ENCODE results near the gene FBRSL1. TPM values are rescaled to one million over a fixed set of nuclear protein-coding genes. Genes with fewer than 3 reads are reported as not detected.
"Not testable (repeated sequence)": the region's sequence is repeated elsewhere in the genome, so short reads cannot be mapped to it uniquely, and the experiment has no call there.

The FBRSL1 gene
- total RNA-seq, 1 donor from 2014 or later: 58.7 TPM

DNA sequence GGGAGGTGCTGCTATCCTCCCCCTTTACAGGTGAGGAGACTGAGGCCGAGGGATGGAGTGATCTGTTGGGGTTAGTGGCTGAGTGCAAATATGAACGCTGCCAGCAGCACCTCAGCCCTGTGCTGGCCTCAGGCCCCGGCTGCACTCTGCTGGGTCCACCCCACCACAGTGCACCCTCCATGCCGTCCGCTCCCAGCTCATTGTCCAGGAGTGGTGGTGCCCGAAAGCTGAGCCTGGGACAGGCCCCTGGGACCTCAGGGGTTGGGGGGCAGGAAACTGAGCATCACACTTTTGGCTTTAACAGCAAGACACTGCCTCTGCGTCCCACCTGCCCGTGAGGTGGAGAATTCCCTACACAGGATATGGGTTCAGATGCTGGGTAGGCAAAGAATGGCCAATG lies 31.5 kb upstream of the FBRSL1 start:
- Mint-ChIP-seq H3K27me3 (no peaks in the 10 kb centered on the region), H3K4me1 (peaks cover 3% of the 10 kb centered on the region), H3K4me3 (no peak overlapping the region), H3K36me3 (ENCODE audit: low read depth) (no peaks in the 10 kb centered on the region), H3K9me3 (no peaks in the 10 kb centered on the region), H3K27ac (no peak overlapping the region)
- CTCF ChIA-PET: no interaction called here
- POLR2A ChIA-PET: no interaction called here
- ATAC-seq (ENCODE audit: low read depth) (no peak), DNase-seq (no peak)
- TF ChIP-seq, protein P1, sequence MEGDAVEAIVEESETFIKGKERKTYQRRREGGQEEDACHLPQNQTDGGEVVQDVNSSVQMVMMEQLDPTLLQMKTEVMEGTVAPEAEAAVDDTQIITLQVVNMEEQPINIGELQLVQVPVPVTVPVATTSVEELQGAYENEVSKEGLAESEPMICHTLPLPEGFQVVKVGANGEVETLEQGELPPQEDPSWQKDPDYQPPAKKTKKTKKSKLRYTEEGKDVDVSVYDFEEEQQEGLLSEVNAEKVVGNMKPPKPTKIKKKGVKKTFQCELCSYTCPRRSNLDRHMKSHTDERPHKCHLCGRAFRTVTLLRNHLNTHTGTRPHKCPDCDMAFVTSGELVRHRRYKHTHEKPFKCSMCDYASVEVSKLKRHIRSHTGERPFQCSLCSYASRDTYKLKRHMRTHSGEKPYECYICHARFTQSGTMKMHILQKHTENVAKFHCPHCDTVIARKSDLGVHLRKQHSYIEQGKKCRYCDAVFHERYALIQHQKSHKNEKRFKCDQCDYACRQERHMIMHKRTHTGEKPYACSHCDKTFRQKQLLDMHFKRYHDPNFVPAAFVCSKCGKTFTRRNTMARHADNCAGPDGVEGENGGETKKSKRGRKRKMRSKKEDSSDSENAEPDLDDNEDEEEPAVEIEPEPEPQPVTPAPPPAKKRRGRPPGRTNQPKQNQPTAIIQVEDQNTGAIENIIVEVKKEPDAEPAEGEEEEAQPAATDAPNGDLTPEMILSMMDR (IDR thresholded peaks at IDR 0.05): no peak
- intact Hi-C loops (cut with micrococcal nuclease): no loop called here

- H3K4me3 Mint-ChIP-seq: no peak overlapping the region
- intact Hi-C loops (cut with micrococcal nuclease): no loop called here
- CTCF ChIA-PET: no interaction called here
- H3K27ac Mint-ChIP-seq: no peak overlapping the region
- POLR2A ChIA-PET: no interaction called here
- peaks cover 3% of the 10 kb centered on the region for H3K4me1 Mint-ChIP-seq
- DNase-seq: no peak
- no peaks in the 10 kb centered on the region for H3K36me3 Mint-ChIP-seq (ENCODE audit: low read depth)
- TF ChIP-seq, protein P1 (IDR thresholded peaks at IDR 0.05): no peak
- no peaks in the 10 kb centered on the region for H3K9me3 Mint-ChIP-seq
- no peak for ATAC-seq (ENCODE audit: low read depth)
- H3K27me3 Mint-ChIP-seq: no peaks in the 10 kb centered on the region
These were observed 30.9 kb upstream of the FBRSL1 start for GRCh38 chr12:132458846-132459641.

- TF ChIP-seq, protein P1 (IDR thresholded peaks at IDR 0.05): no peak
- ChIA-PET POLR2A (no interaction called here), CTCF (interaction anchor here (1.4 kb wide), 1 partner anchor 63 kb away, joined by 5 read pairs; no protein-coding TSS in a partner anchor)
- H3K27me3 Mint-ChIP-seq: no peaks in the 10 kb centered on the region
- ATAC-seq (ENCODE audit: low read depth) (no peak), DNase-seq (no peak)
- no peak overlapping the region for H3K27ac Mint-ChIP-seq
- no peaks in the 10 kb centered on the region for H3K9me3 Mint-ChIP-seq
- H3K4me3 Mint-ChIP-seq: no peak overlapping the region
- H3K36me3 Mint-ChIP-seq (ENCODE audit: low read depth): no peaks in the 10 kb centered on the region
- peaks cover 4% of the 10 kb centered on the region for H3K4me1 Mint-ChIP-seq
- intact Hi-C loops (cut with micrococcal nuclease): no loop called here
These were observed 29.4 kb upstream of the FBRSL1 start for GRCh38 chr12:132460571-132460970.

- ATAC-seq (ENCODE audit: low read depth) (no peak), DNase-seq (no peak)
- no peaks in the 10 kb centered on the region for H3K9me3 Mint-ChIP-seq
- no peak overlapping the region for H3K4me3 Mint-ChIP-seq
- no peaks in the 10 kb centered on the region for H3K27me3 Mint-ChIP-seq
- peaks cover 11% of the 10 kb centered on the region for H3K4me1 Mint-ChIP-seq
- TF ChIP-seq, protein P1 (IDR thresholded peaks at IDR 0.05): no peak
- no peaks in the 10 kb centered on the region for H3K36me3 Mint-ChIP-seq (ENCODE audit: low read depth)
- no peak overlapping the region for H3K27ac Mint-ChIP-seq
- ChIA-PET POLR2A (interaction anchor here (1.4 kb wide), 1 partner anchor 27 kb away, joined by 5 read pairs; no protein-coding TSS in a partner anchor), CTCF (interaction anchor here (1.4 kb wide), 1 partner anchor 62 kb away, joined by 5 read pairs; no protein-coding TSS in a partner anchor)
- intact Hi-C loops (cut with micrococcal nuclease): no loop called here
These were observed 28.4 kb upstream of the FBRSL1 start for GRCh38 chr12:132461526-132461925.

DNA sequence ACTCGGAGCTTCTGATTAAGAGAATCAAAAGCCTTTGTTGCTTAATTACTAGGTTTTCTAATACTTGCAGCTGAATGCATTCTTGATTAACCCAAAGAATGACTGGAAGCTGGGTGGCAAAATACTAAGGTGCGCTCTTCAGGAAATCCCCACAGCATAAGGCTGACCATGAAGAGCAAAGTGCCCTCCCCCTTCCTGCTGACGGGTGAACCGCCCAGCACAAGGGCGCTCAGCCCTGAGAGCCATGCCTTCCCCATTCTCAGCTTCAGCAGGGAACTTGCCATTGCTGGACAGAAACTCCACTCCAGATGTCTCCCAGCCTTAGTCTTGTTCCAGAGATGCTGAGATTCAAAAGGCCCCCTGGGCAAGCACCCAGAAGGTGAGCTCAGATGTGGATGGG lies 27.2 kb upstream of the FBRSL1 start:
- H3K9me3 Mint-ChIP-seq: no peaks in the 10 kb centered on the region
- POLR2A ChIA-PET: interaction anchor here (0.7 to 1.4 kb wide), 3 partner anchors 18 to 232 kb away, joined by 3 to 5 read pairs (median 3); no protein-coding TSS in a partner anchor
- H3K4me3 Mint-ChIP-seq: peak overlapping the region; percentile 32
- no peak overlapping the region for H3K27ac Mint-ChIP-seq
- H3K27me3 Mint-ChIP-seq: no peaks in the 10 kb centered on the region
- ATAC-seq (ENCODE audit: low read depth) (peak; percentile 87), DNase-seq (no peak)
- TF ChIP-seq, protein P1 (IDR thresholded peaks at IDR 0.05): no peak
- CTCF ChIA-PET: interaction anchor here (0.7 to 1.5 kb wide), 4 partner anchors 16 to 61 kb away, joined by 3 to 7 read pairs (median 3); no protein-coding TSS in a partner anchor
- peaks cover 22% of the 10 kb centered on the region for H3K4me1 Mint-ChIP-seq
- intact Hi-C loops (cut with micrococcal nuclease): no loop called here
- H3K36me3 Mint-ChIP-seq (ENCODE audit: low read depth): no peaks in the 10 kb centered on the region

GRCh38 chr12:132463284-132463924 lies 26.5 kb upstream of the FBRSL1 start:
- H3K27ac Mint-ChIP-seq; H3K27me3 Mint-ChIP-seq; H3K9me3 Mint-ChIP-seq; DNase-seq; intact Hi-C loops (cut with micrococcal nuclease); H3K4me3 Mint-ChIP-seq; H3K36me3 Mint-ChIP-seq (ENCODE audit: low read depth); ATAC-seq (ENCODE audit: low read depth): not testable (repeated sequence)
- peaks cover 28% of the 10 kb centered on the region for H3K4me1 Mint-ChIP-seq
- POLR2A ChIA-PET: interaction anchor here (0.7 to 1.4 kb wide), 3 partner anchors 17 to 232 kb away, joined by 3 to 5 read pairs (median 3); no protein-coding TSS in a partner anchor
- CTCF ChIA-PET: interaction anchor here (1.0 to 1.5 kb wide), 2 partner anchors 17 to 60 kb away, joined by 3 to 7 read pairs; no protein-coding TSS in a partner anchor

- CTCF ChIA-PET; intact Hi-C loops (cut with micrococcal nuclease); H3K36me3 Mint-ChIP-seq (ENCODE audit: low read depth); POLR2A ChIA-PET; H3K27ac Mint-ChIP-seq; ATAC-seq (ENCODE audit: low read depth); H3K9me3 Mint-ChIP-seq; H3K27me3 Mint-ChIP-seq; DNase-seq; H3K4me3 Mint-ChIP-seq: not testable (repeated sequence)
- peaks cover 35% of the 10 kb centered on the region for H3K4me1 Mint-ChIP-seq
These were observed 25.6 kb upstream of the FBRSL1 start for GRCh38 chr12:132464304-132464703.
